PC-9 (cell line): ENCODE results near the gene KCNQ5. TPM values are rescaled to one million over a fixed set of nuclear protein-coding genes. Genes with fewer than 3 reads are reported as not detected.

Experiments
- BruUV-seq: library from RNA; stranded (reverse); fragments of 400-500 nt; replicated peaks from 2 replicates; lab custom pipeline; 2021; lab: Mats Ljungman, UMichigan
- CTCF ChIA-PET: fragments of 300-600 bp; sonication (Branson Sonifier 250); formaldehyde crosslinking; loops from one replicate; lab custom pipeline; 2022; ENCODE audit warnings: antibody characterized with exemption; lab: Charles Lee
- POLR2A ChIA-PET: fragments of 300-600 bp; sonication (Branson Sonifier 250); formaldehyde crosslinking; loops from one replicate; lab custom pipeline; 2022; ENCODE audit warnings: antibody characterized with exemption; ENCODE audit not compliant: unreplicated experiment; lab: Charles Lee
- DNase-seq, 2 experiments: peaks; one replicate each; pipeline versions ENCODE4 v3.0.0 to v3.0.0-alpha.2; 2015 to 2022; ENCODE audit warnings: mixed read lengths in 1 of 2
- H2AFZ ChIP-seq: fragments of 200-600 bp; sonication (generic); 2 replicates; pipeline ENCODE4 v1.8.1; 2017; ENCODE audit warnings: antibody characterized with exemption
- H3F3A ChIP-seq: fragments of 200-600 bp; sonication (generic); 2 replicates; pipeline ENCODE4 v1.8.1; 2017; ENCODE audit warnings: antibody characterized with exemption, mild to moderate bottlenecking, low read depth; ENCODE audit not compliant: insufficient read depth
- H3K27ac ChIP-seq: fragments of 200-600 bp; sonication (generic); 2 replicates; pipeline ENCODE4 v1.6.1; 2016; ENCODE audit warnings: mixed run types
- H3K27me3 ChIP-seq: fragments of 200-600 bp; sonication (generic); 2 replicates; pipeline ENCODE4 v1.6.1; 2016; ENCODE audit warnings: low read depth, mixed run types; ENCODE audit not compliant: insufficient read depth
- H3K36me3 ChIP-seq: fragments of 200-600 bp; sonication (generic); 2 replicates; pipeline ENCODE4 v1.6.1; 2016; ENCODE audit warnings: low read depth, mixed run types
- H3K4me1 ChIP-seq: fragments of 200-600 bp; sonication (generic); replicated peaks from 2 replicates; pipeline ENCODE4 v1.6.1; 2016; ENCODE audit warnings: mixed run types; ENCODE audit not compliant: insufficient read depth
- H3K4me2 ChIP-seq: fragments of 200-600 bp; sonication (generic); 2 replicates; pipeline ENCODE4 v1.6.1; 2017; ENCODE audit warnings: mixed run types
- H3K4me3 ChIP-seq: fragments of 200-600 bp; sonication (generic); 2 replicates; pipeline ENCODE4 v1.6.1; 2016; ENCODE audit warnings: mixed run types
- H3K79me2 ChIP-seq: fragments of 200-600 bp; sonication (generic); 2 replicates; pipeline ENCODE4 v1.6.1; 2017; ENCODE audit warnings: low read depth, mixed run types
- H3K9me2 ChIP-seq: fragments of 200-600 bp; sonication (generic); 2 replicates; pipeline ENCODE4 v1.8.1; 2017; ENCODE audit warnings: mild to moderate bottlenecking; ENCODE audit not compliant: insufficient read depth
- H3K9me3 ChIP-seq: fragments of 200-600 bp; sonication (generic); 2 replicates; pipeline ENCODE4 v1.8.1; 2016; ENCODE audit warnings: low read depth; ENCODE audit not compliant: insufficient read depth
- H4K20me1 ChIP-seq: fragments of 200-600 bp; sonication (generic); 2 replicates; pipeline ENCODE4 v1.8.1; 2017; ENCODE audit not compliant: insufficient read depth
- EZH2 ChIP-seq: fragments of 200-600 bp; sonication (generic); IDR thresholded peaks from 2 replicates; pipeline ENCODE4 v1.8.0; 2017; ENCODE audit warnings: antibody characterized with exemption, low read depth
- intact Hi-C: fragments of 100-400 bp; cut with micrococcal nuclease; formaldehyde crosslinking; loops from one replicate; pipeline ENCODE4 v1.10.0; 2022; ENCODE audit not compliant: unreplicated experiment
- total RNA-seq: library from RNA; stranded (reverse); gene quantifications from 2 replicates; pipeline ENCODE4 v1.2.3, GENCODE V29; 2021
- TF ChIP-seq, protein P1 (sequence below): fragments of 200-600 bp; sonication (generic); conservative IDR thresholded peaks from 2 replicates; pipeline ENCODE4 v1.6.1; 2017; ENCODE audit warnings: mixed run types, antibody characterized with exemption, mild to moderate bottlenecking, moderate library complexity

Gene KCNQ5
- total RNA-seq, 1 experiment from 2014 or later = 0.20 TPM

DNA sequence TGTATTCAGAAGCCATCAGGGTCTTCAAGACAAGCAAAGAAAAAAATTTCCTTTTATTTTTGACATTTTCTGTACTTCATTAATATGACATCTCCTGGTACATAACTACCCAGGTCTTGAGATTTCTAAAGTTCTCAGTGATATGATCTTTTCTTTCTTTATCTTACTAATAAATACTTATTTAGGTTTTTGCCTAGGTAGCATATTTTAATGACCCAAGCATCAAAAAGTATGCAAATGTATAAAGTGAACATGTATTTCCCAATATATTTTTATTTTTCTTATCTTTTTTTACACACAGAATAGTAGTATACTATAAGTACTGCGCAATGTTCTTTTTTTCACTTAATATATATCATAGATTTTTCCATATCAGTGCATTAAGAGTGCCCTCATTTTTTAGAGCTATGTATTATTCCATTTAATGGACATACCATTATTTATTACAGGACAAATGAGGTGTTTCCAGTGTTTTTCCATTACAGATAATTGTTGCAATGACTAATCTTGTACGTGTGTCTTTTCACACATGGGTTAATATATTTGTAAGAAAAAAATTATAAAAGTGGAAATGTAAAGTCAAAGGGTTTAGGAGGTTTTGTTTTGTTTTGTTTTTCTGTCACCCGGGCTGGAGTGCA lies 107.0 kb downstream of the KCNQ5 start:
- no peak overlapping the region for H3K4me2 ChIP-seq
- no peaks in the 10 kb centered on the region for H3K27me3 ChIP-seq
- no peaks in the 10 kb centered on the region for H4K20me1 ChIP-seq
- H3K9me2 ChIP-seq = no peaks in the 10 kb centered on the region
- TF ChIP-seq, protein P1, sequence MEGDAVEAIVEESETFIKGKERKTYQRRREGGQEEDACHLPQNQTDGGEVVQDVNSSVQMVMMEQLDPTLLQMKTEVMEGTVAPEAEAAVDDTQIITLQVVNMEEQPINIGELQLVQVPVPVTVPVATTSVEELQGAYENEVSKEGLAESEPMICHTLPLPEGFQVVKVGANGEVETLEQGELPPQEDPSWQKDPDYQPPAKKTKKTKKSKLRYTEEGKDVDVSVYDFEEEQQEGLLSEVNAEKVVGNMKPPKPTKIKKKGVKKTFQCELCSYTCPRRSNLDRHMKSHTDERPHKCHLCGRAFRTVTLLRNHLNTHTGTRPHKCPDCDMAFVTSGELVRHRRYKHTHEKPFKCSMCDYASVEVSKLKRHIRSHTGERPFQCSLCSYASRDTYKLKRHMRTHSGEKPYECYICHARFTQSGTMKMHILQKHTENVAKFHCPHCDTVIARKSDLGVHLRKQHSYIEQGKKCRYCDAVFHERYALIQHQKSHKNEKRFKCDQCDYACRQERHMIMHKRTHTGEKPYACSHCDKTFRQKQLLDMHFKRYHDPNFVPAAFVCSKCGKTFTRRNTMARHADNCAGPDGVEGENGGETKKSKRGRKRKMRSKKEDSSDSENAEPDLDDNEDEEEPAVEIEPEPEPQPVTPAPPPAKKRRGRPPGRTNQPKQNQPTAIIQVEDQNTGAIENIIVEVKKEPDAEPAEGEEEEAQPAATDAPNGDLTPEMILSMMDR = no peak
- no peak for TF ChIP-seq EZH2
- no peak overlapping the region for H3K27ac ChIP-seq
- no peak for DNase-seq
- ChIA-PET CTCF (no interaction called here), POLR2A (no interaction called here)
- H3F3A ChIP-seq = no peaks in the 10 kb centered on the region
- H3K4me3 ChIP-seq = no peak overlapping the region
- no peak overlapping the region for H2AFZ ChIP-seq
- BruUV-seq = no TSS peak
- no peaks in the 10 kb centered on the region for H3K36me3 ChIP-seq
- no peaks in the 10 kb centered on the region for H3K79me2 ChIP-seq
- intact Hi-C loops = no loop called here
- no peaks in the 10 kb centered on the region for H3K4me1 ChIP-seq
- H3K9me3 ChIP-seq = no peaks in the 10 kb centered on the region

GRCh38 chr6:72733045-72733444 lies 111.2 kb downstream of the KCNQ5 start:
- no peaks in the 10 kb centered on the region for H3K36me3 ChIP-seq
- H3K9me2 ChIP-seq = no peaks in the 10 kb centered on the region
- H3K27me3 ChIP-seq = no peaks in the 10 kb centered on the region
- POLR2A ChIA-PET = no interaction called here
- CTCF ChIA-PET = no interaction called here
- no peak overlapping the region for H3K4me2 ChIP-seq
- no peaks in the 10 kb centered on the region; the same call in 1 of the 2 replicates for H3F3A ChIP-seq
- DNase-seq = no peak
- H2AFZ ChIP-seq = no peak overlapping the region
- intact Hi-C loops = no loop called here
- no TSS peak for BruUV-seq
- no peak overlapping the region for H3K27ac ChIP-seq
- H3K79me2 ChIP-seq = no peaks in the 10 kb centered on the region
- H4K20me1 ChIP-seq = no peaks in the 10 kb centered on the region
- no peaks in the 10 kb centered on the region for H3K4me1 ChIP-seq
- no peaks in the 10 kb centered on the region for H3K9me3 ChIP-seq
- TF ChIP-seq EZH2 = no peak
- H3K4me3 ChIP-seq = no peak overlapping the region

DNA sequence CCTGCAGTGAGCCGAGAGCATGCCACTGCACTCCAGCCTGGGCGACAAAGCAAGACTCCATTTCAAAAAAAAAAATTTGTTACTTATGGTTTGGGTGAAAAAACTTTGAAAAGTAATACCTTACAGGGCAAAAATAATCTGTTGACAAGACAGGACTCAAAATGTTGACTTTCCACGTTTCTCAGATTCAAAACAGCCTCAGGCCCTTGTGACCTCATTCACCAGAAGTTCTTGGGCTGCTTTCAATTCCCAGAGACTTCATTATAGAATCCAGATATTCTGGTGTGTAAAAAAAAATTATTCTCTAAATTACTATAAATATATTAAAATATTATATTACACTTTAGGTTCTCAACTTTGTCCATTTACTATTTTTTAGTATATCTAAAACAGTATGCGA lies 116.2 kb downstream of the KCNQ5 start:
- Histone ChIP-seq H3K4me3 (no peak overlapping the region), H2AFZ (no peak overlapping the region), H3K27me3 (no peaks in the 10 kb centered on the region), H3K27ac (no peak overlapping the region), H3K9me3 (no peaks in the 10 kb centered on the region), H3K4me2 (no peak overlapping the region), H3K9me2 (no peaks in the 10 kb centered on the region; the same call in 1 of the 2 replicates), H3K79me2 (no peaks in the 10 kb centered on the region), H3K4me1 (no peaks in the 10 kb centered on the region), H3K36me3 (no peaks in the 10 kb centered on the region), H4K20me1 (no peaks in the 10 kb centered on the region), H3F3A (no peaks in the 10 kb centered on the region; the same call in 1 of the 2 replicates)
- ChIA-PET POLR2A (no interaction called here), CTCF (no interaction called here)
- no peak for DNase-seq
- no peak for TF ChIP-seq EZH2
- TF ChIP-seq, protein P1 = no peak
- intact Hi-C loops = no loop called here
- BruUV-seq = no TSS peak
